HUES64 (cell line): ENCODE measurements around the gene UTP4.

Experiments used
- H3K27ac ChIP-seq: 2 replicates; pipeline ENCODE4 v1.7.0; 2013; ENCODE audit warnings: low read depth, low read length, inconsistent platforms
- H3K27me3 ChIP-seq: 2 replicates; pipeline ENCODE4 v1.6.1; 2013; ENCODE audit warnings: mild to moderate bottlenecking, low read length; ENCODE audit not compliant: insufficient read depth
- H3K36me3 ChIP-seq: 2 replicates; pipeline ENCODE4 v1.6.1; 2013; ENCODE audit warnings: mild to moderate bottlenecking, low read length; ENCODE audit not compliant: insufficient read depth
- H3K4me1 ChIP-seq: 2 replicates; pipeline ENCODE4 v1.6.1; 2013; ENCODE audit warnings: mild to moderate bottlenecking, low read length, moderate library complexity; ENCODE audit not compliant: insufficient read depth
- H3K4me3 ChIP-seq: 2 replicates; pipeline ENCODE4 v1.5.1; 2013; ENCODE audit warnings: mild to moderate bottlenecking, low read length, moderate library complexity
- H3K9ac ChIP-seq: 2 replicates; pipeline ENCODE4 v1.6.1; 2013; ENCODE audit warnings: mild to moderate bottlenecking, low read depth, low read length
- H3K9me3 ChIP-seq: 2 replicates; pipeline ENCODE4 v1.6.1; 2013; ENCODE audit warnings: low read depth, low read length; ENCODE audit not compliant: insufficient read depth
- WGBS: fragments of 150-250, 120-280 bp; methylation state at CpG from one replicate; pipeline ENCODE4 v1.1.7; 2013; ENCODE audit warnings: missing lambda C conversion rate; 5-methylcytosine and 5-hydroxymethylcytosine counted together

UTP4 gene

DNA sequence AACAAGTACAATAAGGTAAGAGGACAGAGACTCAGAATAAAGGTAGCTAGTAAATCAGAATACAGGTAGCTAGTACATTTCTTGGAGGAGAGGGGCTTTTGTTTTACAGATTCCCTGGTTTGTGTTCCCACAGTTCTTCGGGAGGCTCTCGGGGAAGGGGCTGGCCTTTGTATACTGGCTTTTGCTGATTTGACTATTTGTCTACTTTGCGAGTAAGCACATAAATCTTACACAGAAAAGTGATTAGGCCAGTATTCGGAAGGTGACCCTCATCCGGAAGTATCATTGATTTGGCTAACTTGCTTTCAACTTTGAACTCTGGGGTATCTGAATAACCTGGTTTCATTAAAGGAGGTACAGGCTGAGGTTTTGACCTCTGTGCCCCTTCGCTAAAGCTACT lies 33.1 kb downstream of the UTP4 start:
- no peak overlapping the region for H3K27ac ChIP-seq
- peaks cover 91% of the 10 kb centered on the region for H3K36me3 ChIP-seq
- no peaks in the 10 kb centered on the region for H3K27me3 ChIP-seq
- H3K4me3 ChIP-seq = no peak overlapping the region
- H3K4me1 ChIP-seq = no peaks in the 10 kb centered on the region
- WGBS = 96% methylated on average over 6 of the region's 6 CpGs
- no peaks in the 10 kb centered on the region for H3K9me3 ChIP-seq
- H3K9ac ChIP-seq = no peak overlapping the region

GRCh38 chr16:69166221-69166833 lies 33.9 kb downstream of the UTP4 start:
- Histone ChIP-seq H3K4me3 (no peak overlapping the region), H3K27ac (no peak overlapping the region), H3K36me3 (peaks cover 86% of the 10 kb centered on the region), H3K27me3 (no peaks in the 10 kb centered on the region), H3K9me3 (no peaks in the 10 kb centered on the region), H3K9ac (no peak overlapping the region), H3K4me1 (peaks cover 3% of the 10 kb centered on the region)
- WGBS = 93% methylated on average over 8 of the region's 8 CpGs

GRCh38 chr16:69166946-69167930 lies 34.8 kb downstream of the UTP4 start:
- no peak overlapping the region for H3K4me3 ChIP-seq
- H3K27me3 ChIP-seq = no peaks in the 10 kb centered on the region
- WGBS = over 99% methylated on average over 6 of the region's 7 CpGs
- peaks cover 78% of the 10 kb centered on the region for H3K36me3 ChIP-seq
- no peak overlapping the region for H3K27ac ChIP-seq
- no peaks in the 10 kb centered on the region for H3K9me3 ChIP-seq
- H3K9ac ChIP-seq = no peak overlapping the region
- H3K4me1 ChIP-seq = peaks cover 8% of the 10 kb centered on the region

GRCh38 chr16:69169051-69169450 lies 36.6 kb downstream of the UTP4 start:
- Histone ChIP-seq H3K9me3 (no peaks in the 10 kb centered on the region), H3K4me1 (peaks cover 8% of the 10 kb centered on the region), H3K9ac (no peak overlapping the region), H3K36me3 (peaks cover 65% of the 10 kb centered on the region), H3K27me3 (no peaks in the 10 kb centered on the region), H3K27ac (no peak overlapping the region), H3K4me3 (no peak overlapping the region)
- 98% methylated on average over 4 of the region's 4 CpGs for WGBS

GRCh38 chr16:69169607-69170352 lies 37.3 kb downstream of the UTP4 start:
- 91% methylated on average over 5 of the region's 6 CpGs for WGBS
- H3K4me1 ChIP-seq = peaks cover 8% of the 10 kb centered on the region
- no peak overlapping the region for H3K9ac ChIP-seq
- H3K27ac ChIP-seq = no peak overlapping the region
- no peaks in the 10 kb centered on the region for H3K27me3 ChIP-seq
- peaks cover 58% of the 10 kb centered on the region for H3K36me3 ChIP-seq
- H3K4me3 ChIP-seq = no peak overlapping the region
- H3K9me3 ChIP-seq = no peaks in the 10 kb centered on the region

DNA sequence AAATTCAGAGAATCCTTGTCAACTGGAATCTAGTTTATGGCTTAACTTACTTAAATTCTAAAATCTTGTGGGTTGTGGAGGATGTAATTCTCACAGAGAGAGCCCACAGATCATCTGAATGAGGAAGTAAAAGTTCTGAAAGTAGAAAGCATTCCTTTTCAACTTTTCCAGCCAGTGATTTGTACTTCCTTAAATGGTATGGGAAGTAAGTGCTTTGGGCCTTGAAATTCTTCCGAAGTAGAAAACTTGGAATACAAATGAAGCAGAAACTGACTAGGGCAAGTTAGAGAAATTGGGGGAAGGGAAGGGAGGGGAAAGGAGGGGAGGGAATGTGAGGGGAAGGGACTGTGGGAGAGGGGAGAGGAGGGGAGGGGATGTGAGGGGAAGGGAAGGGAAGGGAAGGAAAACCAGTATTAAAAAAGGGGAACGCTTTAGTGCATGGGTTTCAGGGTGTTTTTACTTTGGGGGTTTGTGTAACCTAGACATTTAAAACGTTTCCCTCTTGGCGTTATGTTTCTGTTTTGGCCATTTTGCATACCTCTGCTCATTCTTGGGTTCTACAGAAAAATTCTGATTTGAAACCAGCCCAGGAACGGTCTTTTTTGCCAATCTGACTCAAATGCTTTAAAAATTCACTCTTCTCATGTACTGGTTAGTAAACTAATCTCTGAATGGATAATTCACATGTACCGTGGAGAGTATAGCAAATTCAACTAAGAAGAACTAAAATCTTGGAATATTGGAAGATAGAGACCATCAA lies 39.1 kb downstream of the UTP4 start:
- H3K4me1 ChIP-seq = peaks cover 8% of the 10 kb centered on the region
- H3K4me3 ChIP-seq = no peak overlapping the region
- 76% methylated on average over 6 of the region's 6 CpGs for WGBS
- no peaks in the 10 kb centered on the region for H3K27me3 ChIP-seq
- peaks cover 41% of the 10 kb centered on the region for H3K36me3 ChIP-seq
- peak overlapping the region; percentile 59; the same call in 1 of the 2 replicates for H3K27ac ChIP-seq
- H3K9me3 ChIP-seq = no peaks in the 10 kb centered on the region
- no peak overlapping the region for H3K9ac ChIP-seq

DNA sequence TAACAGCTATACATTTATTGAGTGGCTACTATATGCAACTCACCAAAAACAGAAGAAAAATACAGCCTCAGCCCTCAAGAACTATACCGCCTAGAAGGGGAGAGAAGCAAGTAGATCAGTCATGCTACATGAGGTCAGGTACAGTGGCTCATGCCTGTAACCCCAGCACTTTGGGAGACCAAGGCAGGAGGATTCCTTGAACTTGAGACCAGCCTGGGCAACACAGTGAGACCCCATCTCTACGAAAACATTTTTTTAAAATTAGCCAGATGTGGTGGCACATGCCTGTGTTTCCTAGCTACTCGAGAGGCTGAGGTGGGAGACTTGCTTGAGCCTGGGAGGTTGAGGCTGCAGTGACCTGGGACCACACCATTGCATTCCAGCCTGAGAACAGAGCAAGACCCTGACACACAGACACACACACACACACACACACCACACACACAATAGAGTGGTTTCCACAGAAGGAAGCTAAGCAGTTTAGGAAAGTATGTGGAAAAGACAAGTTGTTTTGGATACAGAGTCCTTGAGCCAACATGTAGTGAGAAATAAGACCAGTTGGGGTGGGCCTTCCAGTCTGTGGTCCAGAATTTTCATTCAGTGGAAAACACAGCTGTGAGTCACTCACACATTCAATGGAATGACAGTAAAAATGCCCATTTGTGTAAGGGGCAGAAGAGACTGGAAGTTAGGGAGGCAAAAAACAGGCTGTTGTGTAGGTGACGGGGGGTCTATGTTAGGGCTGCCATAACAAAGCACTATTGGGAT lies 43.8 kb downstream of the UTP4 start:
- 96% methylated on average over 4 of the region's 4 CpGs for WGBS
- Histone ChIP-seq H3K9me3 (no peaks in the 10 kb centered on the region), H3K27me3 (no peaks in the 10 kb centered on the region), H3K4me1 (peaks cover 7% of the 10 kb centered on the region), H3K27ac (no peak overlapping the region), H3K9ac (no peak overlapping the region), H3K36me3 (no peaks in the 10 kb centered on the region), H3K4me3 (no peak overlapping the region)

DNA sequence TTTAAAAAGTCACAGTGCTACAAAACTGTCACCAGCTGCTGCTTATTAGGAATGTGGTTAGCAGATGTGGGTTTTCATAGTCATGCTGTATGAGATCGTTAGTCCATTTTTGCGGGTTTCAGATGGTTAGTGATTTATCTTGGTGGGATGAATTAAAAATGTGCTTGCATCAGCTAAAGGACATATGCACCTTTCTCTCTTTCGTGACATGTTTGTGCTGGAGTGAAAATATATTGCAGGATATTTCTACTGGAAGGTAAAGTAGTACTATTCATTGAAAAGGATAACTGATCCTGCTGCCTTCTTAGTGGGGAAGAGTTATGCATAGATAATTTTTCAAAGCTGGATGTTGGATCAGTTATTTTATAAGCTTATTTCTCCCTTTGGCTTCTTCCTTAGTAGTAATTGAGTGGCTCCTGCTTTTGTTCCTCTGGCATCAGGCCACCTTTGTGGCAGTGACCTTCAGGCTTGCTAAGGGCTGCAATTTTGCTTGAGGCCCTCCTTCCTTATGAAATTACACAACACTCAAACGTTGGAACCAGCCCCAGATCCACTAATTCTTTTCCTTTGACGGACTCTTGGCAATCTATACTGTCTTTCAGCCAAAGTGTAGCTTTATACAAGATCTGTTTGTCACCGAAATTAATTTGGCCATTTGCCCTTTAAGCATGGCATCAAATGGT lies 47.0 kb downstream of the UTP4 start:
- Histone ChIP-seq H3K9ac (no peak overlapping the region), H3K9me3 (no peaks in the 10 kb centered on the region), H3K27me3 (no peaks in the 10 kb centered on the region), H3K4me1 (no peaks in the 10 kb centered on the region), H3K4me3 (no peak overlapping the region), H3K27ac (no peak overlapping the region), H3K36me3 (no peaks in the 10 kb centered on the region)
- 87% methylated on average over 6 of the region's 6 CpGs for WGBS

- Histone ChIP-seq H3K4me1 (no peaks in the 10 kb centered on the region), H3K27ac (no peak overlapping the region), H3K4me3 (no peak overlapping the region), H3K27me3 (no peaks in the 10 kb centered on the region), H3K9ac (no peak overlapping the region), H3K36me3 (no peaks in the 10 kb centered on the region), H3K9me3 (no peaks in the 10 kb centered on the region)
Observed at GRCh38 chr16:69180011-69180338, 47.5 kb downstream of the UTP4 start.
